GM21423 (cell line): Measurements from ENCODE around the gene SPDYE16.
"Not testable (repeated sequence)": the region's sequence is repeated elsewhere in the genome, so short reads cannot be mapped to it uniquely, and the experiment has no call there.

Experiments used
- ATAC-seq: cut with Tn5 transposase; IDR thresholded peaks from one replicate; pipeline ENCODE4 v1.9.1; 2021; ENCODE audit warnings: mild to moderate bottlenecking, moderate library complexity; ENCODE audit not compliant: unreplicated experiment

Gene SPDYE16

GRCh38 chr7:76551992-76552391 lies 8.9 kb upstream of the SPDYE16 start:
- not testable (repeated sequence) for ATAC-seq

GRCh38 chr7:76549855-76550248 lies 6.8 kb upstream of the SPDYE16 start:
- ATAC-seq: not testable (repeated sequence)

- ATAC-seq: peak; percentile 99
Observed at GRCh38 chr7:76549025-76549854, 6.1 kb upstream of the SPDYE16 start.

GRCh38 chr7:76531643-76532042 lies 11.5 kb downstream of the SPDYE16 start:
- not testable (repeated sequence) for ATAC-seq

- not testable (repeated sequence) for ATAC-seq
Observed at GRCh38 chr7:76526183-76526582, 16.9 kb downstream of the SPDYE16 start.

DNA sequence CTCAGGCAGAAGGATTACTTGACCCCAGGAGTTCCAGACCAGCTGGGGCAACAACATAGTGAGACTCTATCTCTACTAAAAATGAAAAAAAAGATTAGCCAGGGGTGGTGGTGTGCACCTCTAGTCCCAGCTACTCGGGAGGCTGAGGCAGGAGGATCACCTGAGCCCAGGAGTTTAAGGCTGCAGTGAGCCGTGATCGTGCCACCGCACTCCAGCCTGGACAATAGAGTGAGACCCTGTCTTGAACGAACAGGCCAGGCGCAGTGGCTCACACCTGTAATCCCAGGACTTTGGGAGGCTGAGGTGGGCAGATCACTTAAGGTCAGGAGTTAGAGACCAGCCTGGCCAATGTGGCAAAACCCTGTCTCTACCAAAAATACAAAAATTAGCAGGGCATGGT lies 26.2 kb downstream of the SPDYE16 start:
- ATAC-seq: not testable (repeated sequence)

GRCh38 chr7:76515999-76516443 lies 27.1 kb downstream of the SPDYE16 start:
- ATAC-seq: no peak

DNA sequence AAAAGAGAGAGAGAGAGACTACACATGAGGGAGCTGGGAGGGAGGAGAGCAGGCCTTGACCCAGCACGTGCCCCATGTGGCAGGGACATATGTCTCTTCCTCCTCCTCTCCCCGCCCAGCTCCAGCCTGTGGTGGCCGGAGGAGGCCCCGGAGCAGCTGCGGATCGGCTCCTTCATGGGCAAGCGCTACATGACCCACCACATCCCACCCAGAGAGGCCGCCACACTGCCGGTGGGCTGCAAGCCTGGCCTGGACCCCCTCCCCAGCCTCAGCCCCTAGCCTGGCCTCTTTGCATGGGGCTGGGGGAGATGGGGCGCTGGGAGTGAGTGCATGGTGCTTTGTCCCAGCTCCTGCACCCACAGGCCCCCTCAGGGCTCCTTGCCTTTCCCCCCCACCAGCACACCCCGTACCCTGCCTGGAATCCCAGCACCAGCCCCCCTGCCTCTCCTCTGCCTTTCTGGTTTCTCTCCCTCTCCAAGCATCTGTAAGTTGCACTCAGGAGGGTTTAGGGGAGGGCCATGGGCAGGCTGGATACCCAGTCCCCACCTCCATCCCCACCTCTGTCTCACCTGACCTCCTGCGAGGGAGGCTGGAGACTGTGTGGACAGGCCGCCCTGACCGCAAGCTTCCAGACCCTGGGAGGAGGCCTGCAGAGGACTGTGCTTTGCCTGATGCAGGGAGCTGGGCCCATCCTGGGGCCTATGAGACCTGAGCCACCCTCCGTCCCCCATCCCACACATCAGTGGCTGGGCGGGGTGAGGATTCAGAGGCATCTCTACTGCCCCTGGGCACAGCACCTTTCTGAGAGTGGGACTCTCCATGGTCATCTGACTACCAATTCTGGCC lies 27.9 kb downstream of the SPDYE16 start:
- no peak for ATAC-seq

DNA sequence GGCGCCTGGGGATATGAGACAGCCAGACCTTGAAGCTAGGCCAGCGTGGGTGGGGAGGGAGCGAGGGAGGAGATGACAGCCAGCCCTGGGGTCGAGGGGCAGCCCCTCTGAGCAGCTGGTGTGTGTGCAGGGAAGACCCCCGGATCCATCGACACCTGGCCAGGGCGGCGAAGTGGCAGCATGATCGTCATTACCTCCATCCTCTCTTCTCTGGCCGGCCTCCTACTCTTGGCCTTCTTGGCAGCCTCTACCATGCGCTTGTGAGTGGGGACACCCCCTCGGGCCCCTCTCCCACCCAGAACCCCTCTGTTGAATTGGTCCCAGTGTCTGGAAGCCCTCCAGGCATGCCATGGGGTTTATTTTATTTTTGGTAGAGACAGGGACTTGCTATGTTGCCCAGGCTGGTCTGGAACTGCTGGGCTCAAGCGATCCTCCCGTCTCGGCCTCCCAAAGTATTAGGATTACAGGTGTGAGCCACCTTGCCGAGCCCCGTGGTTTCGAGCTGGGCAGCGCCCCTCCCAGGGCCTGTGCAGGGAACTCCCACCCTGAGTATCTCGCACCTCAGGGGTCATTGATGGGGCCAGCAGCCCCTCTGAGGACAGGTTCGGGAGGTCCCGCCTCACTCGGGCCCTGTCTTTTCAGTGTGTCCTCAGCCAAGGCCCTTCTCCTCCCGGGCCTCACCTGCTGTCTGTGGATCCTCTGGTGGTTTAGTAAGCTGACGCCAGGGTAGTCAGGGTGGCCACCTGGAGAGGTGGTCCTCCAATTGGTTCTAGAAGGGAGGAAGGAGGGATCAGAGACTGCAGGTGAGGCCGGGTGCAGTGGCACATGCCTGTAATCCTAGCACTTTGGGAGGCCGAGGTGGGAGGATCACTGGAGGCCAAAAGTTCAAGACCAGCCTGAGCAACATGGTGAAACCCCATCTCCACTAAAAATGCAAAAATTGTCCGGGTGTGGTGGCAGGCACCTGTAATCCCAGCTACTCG lies 29.0 kb downstream of the SPDYE16 start:
- no peak for ATAC-seq

GRCh38 chr7:76512941-76513816 lies 29.9 kb downstream of the SPDYE16 start:
- no peak for ATAC-seq

DNA sequence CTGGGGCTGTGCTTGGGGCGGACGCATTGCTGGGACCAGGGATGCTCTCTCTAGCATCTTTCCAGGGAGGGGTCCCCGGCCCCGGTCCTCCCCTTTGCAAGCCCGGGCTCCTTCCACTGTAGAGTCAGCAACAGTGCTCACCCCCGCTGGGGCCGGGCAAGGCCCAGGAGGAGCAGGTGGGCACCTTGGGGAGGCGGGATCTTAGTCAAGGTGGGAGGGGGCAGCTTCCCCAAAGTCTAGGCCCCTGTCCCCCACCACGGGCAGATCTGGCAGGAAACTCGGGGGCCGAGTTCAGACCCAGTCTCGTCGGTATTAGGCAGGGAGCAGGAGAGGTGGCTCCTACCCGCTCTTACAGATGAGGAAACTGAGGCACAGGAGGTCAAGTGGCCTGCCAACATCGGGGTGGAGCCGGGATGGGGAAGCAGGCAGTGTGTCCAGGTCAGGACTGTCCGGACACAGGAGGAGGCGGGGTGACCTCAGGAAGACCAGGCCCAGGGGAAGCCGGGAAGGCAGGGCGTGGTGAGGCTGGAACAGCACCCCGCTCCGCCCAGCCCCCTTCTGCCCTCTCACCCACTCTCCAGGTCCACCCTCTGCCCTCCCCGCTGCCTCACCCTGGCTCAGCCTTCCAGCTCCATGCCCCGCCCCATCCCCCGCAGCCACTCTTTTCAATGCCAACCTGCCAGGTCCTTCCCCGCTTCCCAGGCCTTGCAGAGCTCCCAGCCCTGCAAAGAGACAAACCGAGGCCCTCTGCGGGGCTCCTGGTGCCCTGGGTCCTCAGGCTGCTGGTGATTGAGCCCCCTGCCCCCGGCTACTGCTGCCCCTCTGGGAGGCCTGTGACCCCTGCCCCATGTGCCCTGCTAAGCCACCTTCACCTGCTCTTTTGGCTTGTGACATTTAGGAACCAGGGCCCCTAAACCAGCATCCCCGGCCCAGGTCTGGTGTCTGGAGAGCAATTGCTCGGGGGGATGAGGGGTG lies 30.9 kb downstream of the SPDYE16 start:
- not testable (repeated sequence) for ATAC-seq

DNA sequence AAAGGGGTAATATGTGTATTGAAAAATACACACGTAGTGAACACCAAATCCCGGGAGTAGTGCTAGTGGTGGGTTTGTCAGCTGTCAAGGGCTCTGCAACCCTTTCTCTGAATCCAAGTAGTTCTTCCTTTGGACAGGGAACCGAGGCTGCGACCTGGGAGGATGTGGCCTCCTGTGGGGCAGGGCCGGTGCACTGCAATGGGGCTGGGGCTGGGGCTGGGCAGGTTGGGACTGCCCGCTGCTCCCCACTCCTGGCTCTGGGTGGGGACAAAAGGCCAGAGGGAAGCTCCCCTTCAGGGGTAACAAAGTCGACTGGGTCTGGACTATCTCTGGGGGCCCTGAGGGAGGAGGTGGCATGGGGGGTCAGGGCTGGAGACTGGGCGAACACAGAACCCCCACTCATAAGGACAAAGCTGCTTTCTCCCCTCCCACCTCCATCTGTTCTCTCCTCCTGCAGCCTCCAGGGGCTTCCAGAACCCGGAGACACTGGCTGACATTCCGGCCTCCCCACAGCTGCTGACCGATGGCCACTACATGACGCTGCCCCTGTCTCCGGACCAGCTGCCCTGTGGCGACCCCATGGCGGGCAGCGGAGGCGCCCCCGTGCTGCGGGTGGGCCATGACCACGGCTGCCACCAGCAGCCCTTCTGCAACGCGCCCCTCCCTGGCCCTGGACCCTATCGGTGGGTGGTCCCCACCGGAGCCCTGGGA lies 31.7 kb downstream of the SPDYE16 start:
- not testable (repeated sequence) for ATAC-seq

DNA sequence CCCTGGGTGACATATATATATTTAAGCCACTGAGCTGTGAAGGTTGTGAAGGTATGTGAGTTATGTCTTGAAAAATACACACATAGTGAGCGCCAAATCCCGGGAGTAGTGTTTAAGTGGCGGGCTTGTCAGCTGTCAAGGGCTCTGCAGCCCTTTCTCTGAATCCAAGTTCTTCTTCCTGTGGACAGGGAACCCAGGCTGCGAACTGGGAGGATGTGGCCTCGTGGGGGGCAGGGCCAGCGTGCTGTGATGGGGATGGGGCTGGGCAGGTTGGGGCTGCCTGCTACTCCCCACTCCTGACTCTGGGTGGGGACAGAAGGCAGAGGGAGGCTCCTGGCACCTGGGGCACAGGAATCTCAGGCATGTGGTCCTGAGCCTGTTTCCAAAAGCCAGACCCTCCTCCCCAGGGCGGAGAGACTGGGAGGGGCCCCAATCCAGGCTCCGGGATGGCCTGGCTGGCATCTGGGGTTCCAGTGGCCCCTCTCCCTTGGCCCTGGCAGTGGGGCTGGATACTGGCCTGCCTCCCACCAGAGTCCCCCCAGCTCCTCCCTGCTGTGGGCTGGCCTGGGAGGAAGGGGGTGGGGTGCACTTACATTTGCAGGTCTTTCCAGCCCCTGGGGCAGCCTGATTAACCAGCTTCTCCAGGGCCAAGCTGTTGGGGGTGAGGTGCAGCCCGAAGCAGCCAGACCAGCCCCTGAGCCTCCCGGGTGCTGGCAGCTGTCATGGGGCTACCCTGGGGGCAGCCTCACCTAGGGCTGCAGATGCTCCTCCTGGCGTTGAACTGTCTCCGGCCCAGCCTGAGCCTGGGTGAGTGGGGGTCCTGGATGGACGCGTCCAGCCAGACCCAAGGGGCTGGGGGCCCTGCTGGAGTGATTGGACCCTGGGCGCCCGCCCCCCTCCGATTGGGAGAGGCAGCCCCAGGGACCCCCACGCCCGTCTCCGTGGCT lies 32.9 kb downstream of the SPDYE16 start, which contains the start of gene UPK3B:
TSS of gene UPK3B (plus strand) at position 622 of the 947 bp plus-strand sequence. CDS start at position 723, 101 bp downstream.
- ATAC-seq: no peak

- ATAC-seq: no peak
Observed at GRCh38 chr7:76507723-76508406, 35.2 kb downstream of the SPDYE16 start.

- not testable (repeated sequence) for ATAC-seq
Observed at GRCh38 chr7:76506643-76507042, 36.5 kb downstream of the SPDYE16 start.

GRCh38 chr7:76506081-76506440 lies 37.0 kb downstream of the SPDYE16 start:
- no peak for ATAC-seq
